ENCODE results near the gene B3GAT1. TPM values are rescaled to one million over a fixed set of nuclear protein-coding genes. Genes with fewer than 3 reads are reported as not detected.

B3GAT1 gene
- total RNA-seq, 2 donors from 2014 or later: 20.6 to 29.5 TPM

GRCh38 chr11:134371436-134372185 lies 40.4 kb downstream of the B3GAT1 start:
- Mint-ChIP-seq H3K4me3 (no peak overlapping the region), H3K36me3 (ENCODE audit: low read depth) (peaks cover 2% of the 10 kb centered on the region), H3K4me1 (peaks cover 5% of the 10 kb centered on the region), H3K27me3 (ENCODE audit: insufficient read depth) (no peaks in the 10 kb centered on the region), H3K9me3 (no peaks in the 10 kb centered on the region), H3K27ac (no peak overlapping the region)
- Histone ChIP-seq H3K9ac (ENCODE audit: extremely low read depth, low read length, poor library complexity, severe bottlenecking) (no peak overlapping the region), H3K4me1 (ENCODE audit: control insufficient read depth, insufficient read depth, low read length) (no peaks in the 10 kb centered on the region), H3K27me3 (ENCODE audit: control insufficient read depth, insufficient read depth, low read length, poor library complexity, severe bottlenecking) (no peaks in the 10 kb centered on the region), H3K4me3 (ENCODE audit: low read length) (no peak overlapping the region), H3K9me3 (ENCODE audit: control insufficient read depth, low read length) (no peaks in the 10 kb centered on the region), H3K36me3 (ENCODE audit: control insufficient read depth, insufficient read depth, low read length) (no peaks in the 10 kb centered on the region), H3K27ac (ENCODE audit: low read depth, low read length) (no peak overlapping the region)
- TF ChIP-seq CTCF (conservative IDR thresholded peaks at IDR 0.05): no peak
- no peak for DNase-seq
- WGBS, 2 experiments (ENCODE audit: insufficient coverage in 1 of 2, insufficient read length in 1 of 2): 93 to 95% methylated on average over 22 of the region's 22 CpGs

GRCh38 chr11:134370526-134371435 lies 41.3 kb downstream of the B3GAT1 start:
- Mint-ChIP-seq H3K4me1 (no peaks in the 10 kb centered on the region), H3K27me3 (ENCODE audit: insufficient read depth) (no peaks in the 10 kb centered on the region), H3K27ac (no peak overlapping the region), H3K36me3 (ENCODE audit: low read depth) (peaks cover 2% of the 10 kb centered on the region), H3K4me3 (no peak overlapping the region), H3K9me3 (no peaks in the 10 kb centered on the region)
- no peaks in the 10 kb centered on the region for H3K36me3 ChIP-seq (ENCODE audit: control insufficient read depth, insufficient read depth, low read length)
- H3K27me3 ChIP-seq (ENCODE audit: control insufficient read depth, insufficient read depth, low read length, poor library complexity, severe bottlenecking): no peaks in the 10 kb centered on the region
- no peaks in the 10 kb centered on the region for H3K9me3 ChIP-seq (ENCODE audit: control insufficient read depth, low read length)
- no peak for TF ChIP-seq CTCF (conservative IDR thresholded peaks at IDR 0.05)
- H3K9ac ChIP-seq (ENCODE audit: extremely low read depth, low read length, poor library complexity, severe bottlenecking): no peak overlapping the region
- no peak overlapping the region for H3K27ac ChIP-seq (ENCODE audit: low read depth, low read length)
- H3K4me3 ChIP-seq (ENCODE audit: low read length): no peak overlapping the region
- WGBS, 2 experiments (ENCODE audit: insufficient coverage in 1 of 2, insufficient read length in 1 of 2): 86 to 91% methylated on average over 9 to 18 of the region's 19 CpGs
- no peaks in the 10 kb centered on the region for H3K4me1 ChIP-seq (ENCODE audit: control insufficient read depth, insufficient read depth, low read length)
- no peak for DNase-seq

GRCh38 chr11:134369656-134370525 lies 42.2 kb downstream of the B3GAT1 start:
- Mint-ChIP-seq H3K27me3 (ENCODE audit: insufficient read depth) (no peaks in the 10 kb centered on the region), H3K4me3 (no peak overlapping the region), H3K36me3 (ENCODE audit: low read depth) (peaks cover 2% of the 10 kb centered on the region), H3K4me1 (no peaks in the 10 kb centered on the region), H3K27ac (no peak overlapping the region), H3K9me3 (no peaks in the 10 kb centered on the region)
- 91 to 94% methylated on average over 16 to 30 of the region's 30 CpGs for WGBS, 2 experiments (ENCODE audit: insufficient coverage in 1 of 2, insufficient read length in 1 of 2)
- TF ChIP-seq CTCF (conservative IDR thresholded peaks at IDR 0.05): no peak
- Histone ChIP-seq H3K27me3 (ENCODE audit: control insufficient read depth, insufficient read depth, low read length, poor library complexity, severe bottlenecking) (no peaks in the 10 kb centered on the region), H3K9me3 (ENCODE audit: control insufficient read depth, low read length) (no peaks in the 10 kb centered on the region), H3K27ac (ENCODE audit: low read depth, low read length) (no peak overlapping the region), H3K4me3 (ENCODE audit: low read length) (no peak overlapping the region), H3K9ac (ENCODE audit: extremely low read depth, low read length, poor library complexity, severe bottlenecking) (no peak overlapping the region), H3K36me3 (ENCODE audit: control insufficient read depth, insufficient read depth, low read length) (no peaks in the 10 kb centered on the region), H3K4me1 (ENCODE audit: control insufficient read depth, insufficient read depth, low read length) (no peaks in the 10 kb centered on the region)
- no peak for DNase-seq

Data from endodermal cell (in vitro differentiated cells).